Neural cell (in vitro differentiated cells): Measurements from ENCODE around the gene BROX. TPM values are rescaled to one million over a fixed set of nuclear protein-coding genes. Genes with fewer than 3 reads are reported as not detected.

ENCODE experiments used
- H2AFZ ChIP-seq: fragments of 200-600, 300-800 bp; sonication (generic), shearing (Covaris generic); 2 replicates; pipeline ENCODE4 v1.6.0; 2014; ENCODE audit warnings: low read depth, mild to moderate bottlenecking, antibody characterized with exemption, low read length, moderate library complexity
- H3F3A ChIP-seq: fragments of 200-600 bp; shearing (Covaris generic); 2 replicates; pipeline ENCODE4 v1.6.1; 2016; ENCODE audit warnings: mild to moderate bottlenecking, moderate library complexity, mixed read lengths, antibody characterized with exemption, low read length; ENCODE audit not compliant: insufficient read depth, poor library complexity, severe bottlenecking
- H3K27ac ChIP-seq: fragments of 200-600, 300-800 bp; sonication (generic), shearing (Covaris generic); 2 replicates; pipeline ENCODE4 v1.5.1; 2014; ENCODE audit warnings: mild to moderate bottlenecking, low read length, moderate library complexity
- H3K27me3 ChIP-seq: fragments of 300-800, 200-600 bp; sonication (generic), shearing (Covaris generic); 2 replicates; pipeline ENCODE4 v1.6.0; 2014; ENCODE audit warnings: mild to moderate bottlenecking, low read depth, low read length, moderate library complexity; ENCODE audit not compliant: insufficient read depth
- H3K36me3 ChIP-seq: fragments of 300-800, 200-600 bp; sonication (generic), shearing (Covaris generic); 2 replicates; pipeline ENCODE4 v1.5.1; 2014; ENCODE audit warnings: mild to moderate bottlenecking, antibody characterized with exemption, low read length, moderate library complexity; ENCODE audit not compliant: insufficient read depth
- H3K4me2 ChIP-seq: fragments of 300-800, 200-600 bp; sonication (generic), shearing (Covaris generic); 2 replicates; pipeline ENCODE4 v1.6.0; 2014; ENCODE audit warnings: mild to moderate bottlenecking, low read length
- H3K4me3 ChIP-seq: fragments of 300-800, 200-600 bp; sonication (generic), shearing (Covaris generic); 2 replicates; pipeline ENCODE4 v1.5.1; 2014; ENCODE audit warnings: mild to moderate bottlenecking, low read length, moderate library complexity
- H3K79me2 ChIP-seq: fragments of 200-600 bp; shearing (Covaris generic); replicated peaks from 2 replicates; pipeline ENCODE4 v1.6.0; 2014; ENCODE audit warnings: mild to moderate bottlenecking, low read length, moderate library complexity; ENCODE audit not compliant: insufficient read depth
- H3K9ac ChIP-seq: fragments of 300-800, 200-600 bp; sonication (generic), shearing (Covaris generic); 2 replicates; pipeline ENCODE4 v1.6.1; 2016; ENCODE audit warnings: mild to moderate bottlenecking, low read length, mixed read lengths
- H3K9me2 ChIP-seq: fragments of 200-600 bp; shearing (Covaris generic); 2 replicates; pipeline ENCODE4 v1.6.1; 2016; ENCODE audit warnings: mild to moderate bottlenecking, low read length, mixed read lengths; ENCODE audit not compliant: insufficient read depth
- H3K9me3 ChIP-seq: fragments of 200-600, 300-800 bp; sonication (generic), shearing (Covaris generic); 2 replicates; pipeline ENCODE4 v1.6.1; 2016; ENCODE audit warnings: mild to moderate bottlenecking, mixed run types, low read length, moderate library complexity, mixed read lengths
- H4K20me1 ChIP-seq: fragments of 200-600 bp; shearing (Covaris generic); 2 replicates; pipeline ENCODE4 v1.6.1; 2016; ENCODE audit warnings: mild to moderate bottlenecking, mixed run types; ENCODE audit not compliant: insufficient read depth
- EP300 ChIP-seq: fragments of 450-650 bp; conservative IDR thresholded peaks from 2 replicates; pipeline ENCODE4 v1.6.1; 2014; ENCODE audit warnings: antibody characterized with exemption, mild to moderate bottlenecking, moderate library complexity; ENCODE audit not compliant: poor library complexity, severe bottlenecking
- EZH2 ChIP-seq: fragments of 200-600, 300-800 bp; shearing (Covaris generic), sonication (generic); IDR thresholded peaks from 2 replicates; pipeline ENCODE4 v1.6.1; 2014; ENCODE audit warnings: antibody characterized with exemption, low read length, borderline replicate concordance, mild to moderate bottlenecking; ENCODE audit not compliant: insufficient read depth, poor library complexity, severe bottlenecking
- MXI1 ChIP-seq: fragments of 450-650 bp; conservative IDR thresholded peaks from 2 replicates; pipeline ENCODE4 v1.6.1; 2014; ENCODE audit warnings: antibody characterized with exemption, mild to moderate bottlenecking; ENCODE audit not compliant: poor library complexity, severe bottlenecking
- POLR2AphosphoS5 ChIP-seq: IDR thresholded peaks from 2 replicates; pipeline ENCODE4 v1.6.1; 2012
- RAD21 ChIP-seq: fragments of 450-650 bp; conservative IDR thresholded peaks from 2 replicates; pipeline ENCODE4 v1.6.1; 2014; ENCODE audit warnings: antibody characterized with exemption, mild to moderate bottlenecking, moderate library complexity
- SMC3 ChIP-seq: fragments of 450-650 bp; conservative IDR thresholded peaks from 2 replicates; pipeline ENCODE4 v1.6.1; 2014; ENCODE audit warnings: antibody characterized with exemption, mild to moderate bottlenecking, moderate library complexity; ENCODE audit not compliant: poor library complexity
- TAF1 ChIP-seq: IDR thresholded peaks from 2 replicates; pipeline ENCODE4 v1.6.1; 2012; ENCODE audit warnings: low read depth
- polyA plus RNA-seq: library from polyadenylated mRNA; depleted of rRNA; stranded (reverse); fragments of >200 nt; gene quantifications from 2 replicates; pipeline ENCODE4 v1.2.3, GENCODE V29; 2014
- TF ChIP-seq, protein P1 (sequence below): IDR thresholded peaks from 2 replicates; pipeline ENCODE4 v1.6.1; 2012; ENCODE audit warnings: borderline replicate concordance
- TF ChIP-seq, protein P2 (sequence below): fragments of 450-650 bp; IDR thresholded peaks from 2 replicates; pipeline ENCODE4 v1.5.1; 2014; ENCODE audit warnings: antibody characterized with exemption, mild to moderate bottlenecking, moderate library complexity; ENCODE audit not compliant: poor library complexity, severe bottlenecking

The BROX gene
- polyA plus RNA-seq, 1 donor from 2014 or later: 22.6 TPM

DNA sequence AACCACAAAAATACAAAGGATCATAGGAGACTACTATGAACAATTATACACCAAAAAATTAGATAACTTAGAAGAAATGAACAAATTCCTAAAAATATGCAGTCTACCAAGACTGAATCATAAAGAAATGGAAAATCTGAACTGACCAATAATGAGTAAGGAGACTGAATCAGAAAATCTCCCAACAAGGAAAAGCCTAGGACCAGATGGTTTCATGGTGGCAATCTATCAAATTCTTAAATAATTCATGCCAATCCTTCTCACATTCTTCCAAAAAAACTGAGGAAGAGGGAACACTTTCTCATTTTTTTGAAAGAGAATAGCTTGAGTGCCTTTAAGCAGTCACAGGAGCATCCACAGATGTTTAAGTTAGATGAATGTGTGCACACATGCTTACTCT lies 70.7 kb downstream of the BROX start:
- no peaks in the 10 kb centered on the region for H3K36me3 ChIP-seq

DNA sequence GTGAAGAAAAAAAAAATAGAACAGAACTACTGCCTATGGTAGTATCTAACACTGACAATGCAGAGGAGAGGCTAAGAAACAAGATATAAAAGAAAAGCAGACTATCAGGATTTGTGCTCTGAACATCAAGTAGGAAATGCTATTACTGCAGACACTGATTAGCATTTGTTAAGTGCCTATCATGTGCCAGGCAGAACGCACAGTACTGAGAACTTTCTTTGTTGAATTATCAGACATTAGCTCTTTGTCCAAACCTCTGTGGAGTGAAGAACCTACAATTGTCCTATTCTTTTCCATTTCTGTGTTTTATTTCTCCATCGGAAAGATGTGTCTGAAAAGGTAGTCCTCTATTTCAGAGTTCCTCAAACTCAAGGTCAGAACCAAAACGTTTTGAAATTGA lies 72.0 kb downstream of the BROX start:
- Histone ChIP-seq H3F3A (no peaks in the 10 kb centered on the region), H3K9me2 (no peaks in the 10 kb centered on the region), H3K4me2 (no peak overlapping the region), H3K9ac (no peak overlapping the region), H3K36me3 (no peaks in the 10 kb centered on the region), H2AFZ (no peak overlapping the region), H4K20me1 (no peaks in the 10 kb centered on the region), H3K4me3 (no peak overlapping the region), H3K27ac (no peak overlapping the region), H3K9me3 (no peaks in the 10 kb centered on the region), H3K79me2 (no peaks in the 10 kb centered on the region), H3K27me3 (no peaks in the 10 kb centered on the region)
- TF ChIP-seq, protein P1, sequence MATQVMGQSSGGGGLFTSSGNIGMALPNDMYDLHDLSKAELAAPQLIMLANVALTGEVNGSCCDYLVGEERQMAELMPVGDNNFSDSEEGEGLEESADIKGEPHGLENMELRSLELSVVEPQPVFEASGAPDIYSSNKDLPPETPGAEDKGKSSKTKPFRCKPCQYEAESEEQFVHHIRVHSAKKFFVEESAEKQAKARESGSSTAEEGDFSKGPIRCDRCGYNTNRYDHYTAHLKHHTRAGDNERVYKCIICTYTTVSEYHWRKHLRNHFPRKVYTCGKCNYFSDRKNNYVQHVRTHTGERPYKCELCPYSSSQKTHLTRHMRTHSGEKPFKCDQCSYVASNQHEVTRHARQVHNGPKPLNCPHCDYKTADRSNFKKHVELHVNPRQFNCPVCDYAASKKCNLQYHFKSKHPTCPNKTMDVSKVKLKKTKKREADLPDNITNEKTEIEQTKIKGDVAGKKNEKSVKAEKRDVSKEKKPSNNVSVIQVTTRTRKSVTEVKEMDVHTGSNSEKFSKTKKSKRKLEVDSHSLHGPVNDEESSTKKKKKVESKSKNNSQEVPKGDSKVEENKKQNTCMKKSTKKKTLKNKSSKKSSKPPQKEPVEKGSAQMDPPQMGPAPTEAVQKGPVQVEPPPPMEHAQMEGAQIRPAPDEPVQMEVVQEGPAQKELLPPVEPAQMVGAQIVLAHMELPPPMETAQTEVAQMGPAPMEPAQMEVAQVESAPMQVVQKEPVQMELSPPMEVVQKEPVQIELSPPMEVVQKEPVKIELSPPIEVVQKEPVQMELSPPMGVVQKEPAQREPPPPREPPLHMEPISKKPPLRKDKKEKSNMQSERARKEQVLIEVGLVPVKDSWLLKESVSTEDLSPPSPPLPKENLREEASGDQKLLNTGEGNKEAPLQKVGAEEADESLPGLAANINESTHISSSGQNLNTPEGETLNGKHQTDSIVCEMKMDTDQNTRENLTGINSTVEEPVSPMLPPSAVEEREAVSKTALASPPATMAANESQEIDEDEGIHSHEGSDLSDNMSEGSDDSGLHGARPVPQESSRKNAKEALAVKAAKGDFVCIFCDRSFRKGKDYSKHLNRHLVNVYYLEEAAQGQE: no peak
- TF ChIP-seq TAF1: no peak
- TF ChIP-seq EZH2: no peak
- no peak for TF ChIP-seq POLR2AphosphoS5
- TF ChIP-seq, protein P2, sequence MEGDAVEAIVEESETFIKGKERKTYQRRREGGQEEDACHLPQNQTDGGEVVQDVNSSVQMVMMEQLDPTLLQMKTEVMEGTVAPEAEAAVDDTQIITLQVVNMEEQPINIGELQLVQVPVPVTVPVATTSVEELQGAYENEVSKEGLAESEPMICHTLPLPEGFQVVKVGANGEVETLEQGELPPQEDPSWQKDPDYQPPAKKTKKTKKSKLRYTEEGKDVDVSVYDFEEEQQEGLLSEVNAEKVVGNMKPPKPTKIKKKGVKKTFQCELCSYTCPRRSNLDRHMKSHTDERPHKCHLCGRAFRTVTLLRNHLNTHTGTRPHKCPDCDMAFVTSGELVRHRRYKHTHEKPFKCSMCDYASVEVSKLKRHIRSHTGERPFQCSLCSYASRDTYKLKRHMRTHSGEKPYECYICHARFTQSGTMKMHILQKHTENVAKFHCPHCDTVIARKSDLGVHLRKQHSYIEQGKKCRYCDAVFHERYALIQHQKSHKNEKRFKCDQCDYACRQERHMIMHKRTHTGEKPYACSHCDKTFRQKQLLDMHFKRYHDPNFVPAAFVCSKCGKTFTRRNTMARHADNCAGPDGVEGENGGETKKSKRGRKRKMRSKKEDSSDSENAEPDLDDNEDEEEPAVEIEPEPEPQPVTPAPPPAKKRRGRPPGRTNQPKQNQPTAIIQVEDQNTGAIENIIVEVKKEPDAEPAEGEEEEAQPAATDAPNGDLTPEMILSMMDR: no peak
- TF ChIP-seq EP300: no peak
- TF ChIP-seq MXI1: no peak
- no peak for TF ChIP-seq RAD21

More for the DNA sequence above, 70.7 kb downstream of the BROX start:
- H3K27me3 ChIP-seq: no peaks in the 10 kb centered on the region
- H3K4me2 ChIP-seq: no peak overlapping the region
- H3K9me3 ChIP-seq: no peaks in the 10 kb centered on the region
- H2AFZ ChIP-seq: no peak overlapping the region
- H3F3A ChIP-seq: no peaks in the 10 kb centered on the region
- no peak overlapping the region for H3K4me3 ChIP-seq
- no peak for TF ChIP-seq EZH2
- no peak for TF ChIP-seq RAD21
- TF ChIP-seq TAF1: no peak
- TF ChIP-seq SMC3: no peak
- no peak overlapping the region for H3K9ac ChIP-seq
- no peak overlapping the region for H3K27ac ChIP-seq
- no peaks in the 10 kb centered on the region for H3K9me2 ChIP-seq
- no peaks in the 10 kb centered on the region for H4K20me1 ChIP-seq
- H3K79me2 ChIP-seq: no peaks in the 10 kb centered on the region

Other genes with a start within 250 kb of the BROX start
- gene HHIPL2, start 164.5 kb upstream of the BROX start, polyA plus RNA-seq: 0.36 and 1.3 TPM in 2 replicates
- 16.1 and 25.5 TPM in 2 replicates for gene TAF1A, start 122.6 kb upstream of the BROX start, polyA plus RNA-seq
- 26.9 and 33.5 TPM in 2 replicates for gene MIA3, start 94.5 kb upstream of the BROX start, polyA plus RNA-seq
- 13.6 and 13.9 TPM in 2 replicates for gene AIDA, start 73 bp upstream of the BROX start, polyA plus RNA-seq
- not detected in 2 replicates for gene FAM177B, start 24.6 kb downstream of the BROX start, polyA plus RNA-seq
- 3.9 and 4.8 TPM in 2 replicates for gene DISP1, start 102.5 kb downstream of the BROX start, polyA plus RNA-seq